Esophagus (tissue), 2 donors: ENCODE results near the gene S100A7. TPM values are rescaled to one million over a fixed set of nuclear protein-coding genes. Genes with fewer than 3 reads are reported as not detected.

ENCODE experiments used
- H3K27ac ChIP-seq, 2 donors: one replicate each; pipeline ENCODE4 v1.5.1; 2013; ENCODE audit warnings: low read depth in 2 of 2, mild to moderate bottlenecking in 2 of 2, inconsistent platforms in 1 of 2, low read length in 1 of 2, moderate library complexity in 1 of 2
- H3K27me3 ChIP-seq, 2 donors: one replicate each; pipeline ENCODE4 v1.6.1; 2013; ENCODE audit warnings: low read length in 2 of 2, control low read depth in 1 of 2, mild to moderate bottlenecking in 1 of 2; ENCODE audit not compliant: insufficient read depth in 2 of 2, control insufficient read depth in 1 of 2
- H3K36me3 ChIP-seq, 2 donors: one replicate each; pipeline ENCODE4 v1.6.1; 2013; ENCODE audit warnings: low read length in 1 of 2; ENCODE audit not compliant: control insufficient read depth in 2 of 2, insufficient read depth in 2 of 2
- H3K4me1 ChIP-seq, 2 donors: one replicate each; pipeline ENCODE4 v1.6.1; 2013; ENCODE audit warnings: low read length in 1 of 2; ENCODE audit not compliant: control insufficient read depth in 2 of 2, insufficient read depth in 2 of 2
- H3K4me3 ChIP-seq, 2 donors: one replicate each; pipeline ENCODE4 v1.5.1; 2013; ENCODE audit warnings: low read length in 2 of 2, mild to moderate bottlenecking in 2 of 2, low read depth in 1 of 2, moderate library complexity in 1 of 2
- H3K9me3 ChIP-seq, 2 donors: one replicate each; pipeline ENCODE4 v1.6.1; 2013; ENCODE audit warnings: mild to moderate bottlenecking in 2 of 2, low read depth in 1 of 2, low read length in 1 of 2, moderate library complexity in 1 of 2; ENCODE audit not compliant: control insufficient read depth in 2 of 2, insufficient read depth in 1 of 2
- WGBS, 2 donors: extraction: QIAGEN DNeasy Blood & Tissue Kit; methylation state at CpG; one replicate each; pipeline ENCODE4 v1.1.7; 2013; 5-methylcytosine and 5-hydroxymethylcytosine counted together
- polyA plus RNA-seq, 2 donors: library from polyadenylated mRNA; stranded (reverse); fragments of 200-250 nt; gene quantifications; one replicate each; pipeline ENCODE4 v1.2.3, GENCODE V29; 2013
- donor health status: healthy with polysubstance abuse.
- donor health status: Bipolar disorder and iron deficiency.

The S100A7 gene
- polyA plus RNA-seq, 2 donors: 115 to 689 TPM

- Histone ChIP-seq H3K36me3 (no peaks in the 10 kb centered on the region), H3K27me3 (no peaks in the 10 kb centered on the region), H3K27ac (no peak overlapping the region), H3K4me1 (peaks cover 2 to 7% of the 10 kb centered on the region in 2 donors), H3K4me3 (no peak overlapping the region), H3K9me3 (peaks cover 0 to 5% of the 10 kb centered on the region in 2 donors)
- WGBS, 2 donors: 80 to 81% methylated on average over 11 of the region's 11 CpGs
These were observed 25.6 kb downstream of the S100A7 start for GRCh38 chr1:153434746-153435455.

GRCh38 chr1:153432874-153433681 lies 27.4 kb downstream of the S100A7 start:
- no peak overlapping the region for H3K27ac ChIP-seq
- peaks cover 2 to 10% of the 10 kb centered on the region in 2 donors for H3K4me1 ChIP-seq
- no peaks in the 10 kb centered on the region for H3K36me3 ChIP-seq
- H3K9me3 ChIP-seq: peaks cover 0 to 5% of the 10 kb centered on the region in 2 donors
- H3K27me3 ChIP-seq: no peaks in the 10 kb centered on the region
- no peak overlapping the region for H3K4me3 ChIP-seq
- WGBS, 2 donors: 77 to 80% methylated on average over 9 of the region's 9 CpGs

- peaks cover 2 to 10% of the 10 kb centered on the region in 2 donors for H3K4me1 ChIP-seq
- H3K9me3 ChIP-seq: peaks cover 0 to 3% of the 10 kb centered on the region in 2 donors
- no peaks in the 10 kb centered on the region for H3K27me3 ChIP-seq
- no peaks in the 10 kb centered on the region for H3K36me3 ChIP-seq
- 55% methylated on average over 4 of the region's 4 CpGs for WGBS, 2 donors
- no peak overlapping the region for H3K4me3 ChIP-seq
- H3K27ac ChIP-seq: no peak overlapping the region
These were observed 28.5 kb downstream of the S100A7 start for GRCh38 chr1:153431928-153432327.

- Histone ChIP-seq H3K36me3 (no peaks in the 10 kb centered on the region), H3K9me3 (peaks cover 0 to 3% of the 10 kb centered on the region in 2 donors), H3K4me3 (no peak overlapping the region), H3K4me1 (peaks cover 2 to 10% of the 10 kb centered on the region in 2 donors), H3K27me3 (no peaks in the 10 kb centered on the region), H3K27ac (no peak overlapping the region)
- WGBS, 2 donors: 68 to 83% methylated on average over 3 of the region's 3 CpGs
These were observed 29.0 kb downstream of the S100A7 start for GRCh38 chr1:153431427-153431826.

- Histone ChIP-seq H3K36me3 (no peaks in the 10 kb centered on the region), H3K9me3 (peaks cover 0 to 3% of the 10 kb centered on the region in 2 donors), H3K27me3 (no peaks in the 10 kb centered on the region), H3K4me1 (peaks cover 2 to 10% of the 10 kb centered on the region in 2 donors), H3K27ac (no peak overlapping the region), H3K4me3 (no peak overlapping the region)
- 87 to 88% methylated on average over 17 of the region's 17 CpGs for WGBS, 2 donors
These were observed 29.4 kb downstream of the S100A7 start for GRCh38 chr1:153431002-153431401.

- Histone ChIP-seq H3K4me3 (no peak overlapping the region), H3K27ac (no peak overlapping the region), H3K4me1 (peaks cover 2 to 10% of the 10 kb centered on the region in 2 donors), H3K9me3 (peaks cover 0 to 3% of the 10 kb centered on the region in 2 donors), H3K36me3 (no peaks in the 10 kb centered on the region), H3K27me3 (no peaks in the 10 kb centered on the region)
- WGBS, 2 donors: 80 to 85% methylated on average over 3 of the region's 3 CpGs
These were observed 29.9 kb downstream of the S100A7 start for GRCh38 chr1:153430561-153430960.

GRCh38 chr1:153430166-153430553 lies 30.3 kb downstream of the S100A7 start:
- no peaks in the 10 kb centered on the region for H3K27me3 ChIP-seq
- no peaks in the 10 kb centered on the region for H3K36me3 ChIP-seq
- WGBS, 2 donors: 65 to 75% methylated on average over 2 of the region's 2 CpGs

GRCh38 chr1:153429266-153430165 lies 30.9 kb downstream of the S100A7 start:
- Histone ChIP-seq H3K27ac (no peak overlapping the region), H3K4me1 (peaks cover 2 to 10% of the 10 kb centered on the region in 2 donors), H3K36me3 (no peaks in the 10 kb centered on the region), H3K9me3 (peaks cover 0 to 3% of the 10 kb centered on the region in 2 donors), H3K4me3 (no peak overlapping the region), H3K27me3 (no peaks in the 10 kb centered on the region)
- WGBS, 2 donors: 44 to 47% methylated on average over 7 of the region's 7 CpGs

More at GRCh38 chr1:153430166-153430553, 30.3 kb downstream of the S100A7 start:
- Histone ChIP-seq H3K9me3 (peaks cover 0 to 3% of the 10 kb centered on the region in 2 donors), H3K27ac (no peak overlapping the region), H3K4me1 (peaks cover 2 to 10% of the 10 kb centered on the region in 2 donors), H3K4me3 (no peak overlapping the region)

GRCh38 chr1:153428791-153429190 lies 31.7 kb downstream of the S100A7 start:
- H3K4me1 ChIP-seq: peaks cover 2 to 10% of the 10 kb centered on the region in 2 donors
- no peak overlapping the region for H3K4me3 ChIP-seq
- H3K27me3 ChIP-seq: no peaks in the 10 kb centered on the region
- no peaks in the 10 kb centered on the region for H3K36me3 ChIP-seq
- H3K27ac ChIP-seq: no peak overlapping the region
- WGBS, 2 donors: 55 to 64% methylated on average over 6 of the region's 6 CpGs
- H3K9me3 ChIP-seq: peaks cover 0 to 3% of the 10 kb centered on the region in 2 donors
